GM23338 (cell line): ENCODE measurements around the gene RAD54L2.

Experiments used
- CTCF ChIP-seq, 2 experiments: fragments of 200-600 bp in 1 of 2; sonication (generic) in 1 of 2; conservative IDR thresholded peaks; 2 replicates each; pipeline versions ENCODE4 v1.5.1 to v1.6.1; 2016 to 2017; ENCODE audit warnings: antibody characterized with exemption in 2 of 2, low read depth in 2 of 2, mild to moderate bottlenecking in 2 of 2, moderate library complexity in 1 of 2
- EZH2 ChIP-seq: fragments of 200-600 bp; sonication (generic); IDR thresholded peaks from one replicate; pipeline ENCODE4 v1.8.0; 2017; ENCODE audit warnings: antibody characterized with exemption, mild to moderate bottlenecking, low read depth; ENCODE audit not compliant: unreplicated experiment
- EZH2phosphoT487 ChIP-seq: fragments of 200-600 bp; sonication (generic); IDR thresholded peaks from one replicate; pipeline ENCODE4 v1.8.1; 2018; ENCODE audit warnings: antibody characterized with exemption; ENCODE audit not compliant: unreplicated experiment
- POLR2AphosphoS5 ChIP-seq: IDR thresholded peaks from 2 replicates; pipeline ENCODE4 v1.6.1; 2016; ENCODE audit warnings: antibody characterized with exemption, low read depth
- TF ChIP-seq, protein P1 (sequence below): IDR thresholded peaks from one replicate; pipeline ENCODE4 v1.6.1; 2018; ENCODE audit warnings: antibody characterized with exemption; ENCODE audit not compliant: unreplicated experiment

DNA sequence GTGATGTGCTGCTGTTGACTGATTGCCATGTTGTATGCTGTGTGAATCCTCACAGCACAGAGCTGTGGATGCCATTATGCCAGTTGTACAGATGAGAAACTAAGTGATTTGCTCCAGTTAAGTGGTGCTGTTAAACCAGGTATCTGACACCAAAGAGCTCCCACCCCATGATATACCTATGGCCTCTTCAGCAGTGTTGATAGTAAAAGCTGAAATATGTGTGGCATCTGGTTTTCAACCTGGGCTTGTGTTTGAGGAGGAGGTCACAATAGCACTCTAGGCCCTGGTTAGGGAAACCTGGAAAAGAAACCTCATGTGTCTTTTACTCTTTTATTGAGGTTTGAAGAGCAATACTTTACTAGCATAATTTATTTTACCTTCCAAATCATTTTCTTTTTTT, 21.4 kb downstream of the RAD54L2 start:
- TF ChIP-seq CTCF (conservative IDR thresholded peaks at IDR 0.05; ENCODE audit: low read depth in 2 of 2) (no peak), EZH2phosphoT487 (no peak), EZH2 (no peak), POLR2AphosphoS5 (no peak)
- TF ChIP-seq, protein P1, sequence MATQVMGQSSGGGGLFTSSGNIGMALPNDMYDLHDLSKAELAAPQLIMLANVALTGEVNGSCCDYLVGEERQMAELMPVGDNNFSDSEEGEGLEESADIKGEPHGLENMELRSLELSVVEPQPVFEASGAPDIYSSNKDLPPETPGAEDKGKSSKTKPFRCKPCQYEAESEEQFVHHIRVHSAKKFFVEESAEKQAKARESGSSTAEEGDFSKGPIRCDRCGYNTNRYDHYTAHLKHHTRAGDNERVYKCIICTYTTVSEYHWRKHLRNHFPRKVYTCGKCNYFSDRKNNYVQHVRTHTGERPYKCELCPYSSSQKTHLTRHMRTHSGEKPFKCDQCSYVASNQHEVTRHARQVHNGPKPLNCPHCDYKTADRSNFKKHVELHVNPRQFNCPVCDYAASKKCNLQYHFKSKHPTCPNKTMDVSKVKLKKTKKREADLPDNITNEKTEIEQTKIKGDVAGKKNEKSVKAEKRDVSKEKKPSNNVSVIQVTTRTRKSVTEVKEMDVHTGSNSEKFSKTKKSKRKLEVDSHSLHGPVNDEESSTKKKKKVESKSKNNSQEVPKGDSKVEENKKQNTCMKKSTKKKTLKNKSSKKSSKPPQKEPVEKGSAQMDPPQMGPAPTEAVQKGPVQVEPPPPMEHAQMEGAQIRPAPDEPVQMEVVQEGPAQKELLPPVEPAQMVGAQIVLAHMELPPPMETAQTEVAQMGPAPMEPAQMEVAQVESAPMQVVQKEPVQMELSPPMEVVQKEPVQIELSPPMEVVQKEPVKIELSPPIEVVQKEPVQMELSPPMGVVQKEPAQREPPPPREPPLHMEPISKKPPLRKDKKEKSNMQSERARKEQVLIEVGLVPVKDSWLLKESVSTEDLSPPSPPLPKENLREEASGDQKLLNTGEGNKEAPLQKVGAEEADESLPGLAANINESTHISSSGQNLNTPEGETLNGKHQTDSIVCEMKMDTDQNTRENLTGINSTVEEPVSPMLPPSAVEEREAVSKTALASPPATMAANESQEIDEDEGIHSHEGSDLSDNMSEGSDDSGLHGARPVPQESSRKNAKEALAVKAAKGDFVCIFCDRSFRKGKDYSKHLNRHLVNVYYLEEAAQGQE, result no peak
